HCT116 (cell line): ENCODE data around the gene TCAP. TPM values are rescaled to one million over a fixed set of nuclear protein-coding genes. Genes with fewer than 3 reads are reported as not detected.

Source experiments
- ATAC-seq: fragments of 200-7000 bp; cut with Tn5 transposase; 2 replicates; pipeline ENCODE4 v1.9.1; 2020; ENCODE audit warnings: mild to moderate bottlenecking, moderate library complexity
- BruUV-seq: library from RNA; stranded (reverse); fragments of 400-500 nt; replicated peaks from 2 replicates; lab custom pipeline; 2021; lab: Mats Ljungman, UMichigan
- CTCF ChIA-PET: fragments of 300-600 bp; sonication (Branson Sonifier 250); formaldehyde crosslinking; loops from one replicate; lab custom pipeline; 2021; ENCODE audit warnings: antibody characterized with exemption; lab: Charles Lee
- POLR2A ChIA-PET: fragments of 300-600, 350-600 bp; sonication (Branson Sonifier 250); formaldehyde crosslinking; loops from one replicate; lab custom pipeline; 2021; ENCODE audit warnings: antibody characterized with exemption; lab: Charles Lee
- RAD21 ChIA-PET, 2 experiments: fragments of 300-600 bp; sonication (Branson Sonifier 250); formaldehyde crosslinking; loops; one replicate each; lab custom pipeline; 2023; ENCODE audit warnings: low total read pairs in 2 of 2; ENCODE audit not compliant: uncharacterized antibody in 2 of 2, unreplicated experiment in 2 of 2, low non-redundant PET in 1 of 2; lab: Charles Lee
- DNase-seq: peaks from one replicate; pipeline ENCODE4 v3.0.0-alpha.2; 2010; ENCODE audit warnings: low read depth, low spot score
- H2AFZ ChIP-seq: fragments of 200-600 bp; shearing (Covaris generic), sonication (generic); 2 replicates; pipeline ENCODE4 v1.6.1; 2017; ENCODE audit warnings: low read depth, mixed run types, mixed read lengths, antibody characterized with exemption, low read length; ENCODE audit not compliant: poor library complexity, severe bottlenecking
- H3K27ac ChIP-seq: 2 replicates; pipeline ENCODE4 v1.5.1; 2012; ENCODE audit warnings: low read depth, low read length
- H3K27me3 ChIP-seq: fragments of 200-600 bp; sonication (generic); 2 replicates; pipeline ENCODE4 v1.6.1; 2016; ENCODE audit warnings: mixed run types, low read length, mixed read lengths; ENCODE audit not compliant: insufficient read depth
- H3K36me3 ChIP-seq, 2 experiments: fragments of 200-500 bp in 1 of 2; fragments of 200-600 bp in 1 of 2; sonication (Bioruptor generic) in 1 of 2; sonication (generic) in 1 of 2; 2 replicates each; pipeline versions ENCODE4 v1.5.1 to v1.6.1; 2014 to 2016; ENCODE audit warnings: low read length in 2 of 2, inconsistent platforms in 1 of 2, mixed read lengths in 1 of 2, mixed run types in 1 of 2; ENCODE audit not compliant: insufficient read depth in 2 of 2, control insufficient read depth in 1 of 2
- H3K4me1 ChIP-seq, 2 experiments: fragments of 200-600 bp in 1 of 2; sonication (generic) in 1 of 2; 2 replicates each; pipeline versions ENCODE4 v1.5.1 to v1.6.1; 2012 to 2017; ENCODE audit warnings: low read length in 2 of 2, inconsistent platforms in 1 of 2, mild to moderate bottlenecking in 1 of 2, mixed read lengths in 1 of 2, mixed run types in 1 of 2, moderate library complexity in 1 of 2; ENCODE audit not compliant: insufficient read depth in 2 of 2, control insufficient read depth in 1 of 2
- H3K4me2 ChIP-seq: fragments of 200-600 bp; sonication (generic); 2 replicates; pipeline ENCODE4 v1.6.1; 2017; ENCODE audit warnings: mixed run types, low read length, mixed read lengths
- H3K4me3 ChIP-seq, 2 experiments: fragments of 200-600 bp in 1 of 2; sonication (generic) in 1 of 2; replicated peaks in 1 of 2; 2 replicates each; pipeline ENCODE4 v1.5.1; 2011 to 2016; ENCODE audit warnings: low read length in 2 of 2, control low read depth in 1 of 2, low read depth in 1 of 2, mild to moderate bottlenecking in 1 of 2, mixed read lengths in 1 of 2, mixed run types in 1 of 2
- H3K79me2 ChIP-seq: fragments of 200-600 bp; sonication (generic); 2 replicates; pipeline ENCODE4 v1.6.1; 2017; ENCODE audit warnings: mild to moderate bottlenecking, mixed run types, low read length, moderate library complexity, mixed read lengths; ENCODE audit not compliant: insufficient read depth
- H3K9ac ChIP-seq: fragments of 200-600 bp; sonication (generic); 2 replicates; pipeline ENCODE4 v1.6.1; 2016; ENCODE audit warnings: low read length, mixed read lengths
- H3K9me2 ChIP-seq: fragments of 200-600 bp; sonication (generic), shearing (Covaris generic); 2 replicates; pipeline ENCODE4 v1.6.1; 2017; ENCODE audit warnings: mixed run types, mild to moderate bottlenecking, moderate library complexity; ENCODE audit not compliant: insufficient read depth
- H3K9me3 ChIP-seq, 2 experiments: fragments of 200-500 bp in 1 of 2; fragments of 200-600 bp in 1 of 2; sonication (Bioruptor generic) in 1 of 2; sonication (generic) in 1 of 2; 2 replicates each; pipeline ENCODE4 v1.6.1; 2014 to 2017; ENCODE audit warnings: low read length in 2 of 2, mixed read lengths in 2 of 2, inconsistent platforms in 1 of 2, low read depth in 1 of 2, mild to moderate bottlenecking in 1 of 2, mixed run types in 1 of 2, moderate library complexity in 1 of 2; ENCODE audit not compliant: control insufficient read depth in 1 of 2, insufficient read depth in 1 of 2
- H4K20me1 ChIP-seq: fragments of 200-600 bp; sonication (generic), shearing (Covaris generic); 2 replicates; pipeline ENCODE4 v1.6.1; 2017; ENCODE audit warnings: mixed run types, mild to moderate bottlenecking, moderate library complexity; ENCODE audit not compliant: insufficient read depth
- CBX3 ChIP-seq: IDR thresholded peaks from 2 replicates; pipeline ENCODE4 v1.6.1; 2012; ENCODE audit warnings: low read depth
- CTCF ChIP-seq, 3 experiments: fragments of 200-600 bp in 1 of 3; sonication (generic) in 1 of 3; IDR thresholded peaks in 2 of 3; conservative IDR thresholded peaks in 1 of 3; 2 replicates each; pipeline ENCODE4 v1.5.1; 2012 to 2017; ENCODE audit warnings: low read depth in 2 of 3, low read length in 2 of 3, antibody characterized with exemption in 1 of 3, borderline replicate concordance in 1 of 3, control low read depth in 1 of 3, mild to moderate bottlenecking in 1 of 3, mixed read lengths in 1 of 3, mixed run types in 1 of 3, moderate library complexity in 1 of 3; ENCODE audit not compliant: insufficient read depth in 1 of 3
- EZH2phosphoT487 ChIP-seq: fragments of 200-600 bp; IDR thresholded peaks from 2 replicates; pipeline ENCODE4 v1.6.1; 2018; ENCODE audit warnings: antibody characterized with exemption, borderline replicate concordance
- JUND ChIP-seq: IDR thresholded peaks from 2 replicates; pipeline ENCODE4 v1.6.1; 2012
- MAX ChIP-seq: IDR thresholded peaks from 2 replicates; pipeline ENCODE4 v1.6.1; 2012
- POLR2A ChIP-seq: IDR thresholded peaks from 2 replicates; pipeline ENCODE4 v1.7.0; 2011; ENCODE audit warnings: borderline replicate concordance; ENCODE audit not compliant: insufficient read depth, insufficient read length; ENCODE audit errors: extremely low read depth
- RAD21 ChIP-seq: IDR thresholded peaks from 2 replicates; pipeline ENCODE4 v1.6.1; 2012; ENCODE audit warnings: low read depth, mild to moderate bottlenecking
- REST ChIP-seq: IDR thresholded peaks from 2 replicates; pipeline ENCODE4 v1.6.1; 2012; ENCODE audit warnings: low read depth
- SIN3A ChIP-seq: IDR thresholded peaks from 2 replicates; pipeline ENCODE4 v1.6.1; 2012; ENCODE audit warnings: low read depth
- SP1 ChIP-seq: IDR thresholded peaks from 2 replicates; pipeline ENCODE4 v1.6.1; 2012; ENCODE audit warnings: low read depth
- YY1 ChIP-seq: IDR thresholded peaks from 2 replicates; pipeline ENCODE4 v1.6.1; 2011; ENCODE audit warnings: low read length, low read depth, moderate library complexity, mild to moderate bottlenecking; ENCODE audit not compliant: insufficient replicate concordance; ENCODE audit errors: extremely low read depth
- intact Hi-C: fragments of 100-400 bp; cut with micrococcal nuclease; formaldehyde crosslinking; loops from 2 replicates; pipeline ENCODE4 v1.10.0; 2022
- total RNA-seq: library from RNA; stranded (reverse); gene quantifications from one replicate; pipeline ENCODE4 v1.2.1, GENCODE V29; 2021; ENCODE audit not compliant: unreplicated experiment

TCAP gene
- total RNA-seq, 1 experiment from 2014 or later: 1.5 TPM

- H3K9me3 ChIP-seq: no peaks in the 10 kb centered on the region
- H3K79me2 ChIP-seq: no peaks in the 10 kb centered on the region
- RAD21 ChIA-PET: interaction anchor here (1.0 to 2.7 kb wide), 7 partner anchors 11 to 96 kb away, joined by 3 to 15 read pairs (median 6); no protein-coding TSS in a partner anchor
- H4K20me1 ChIP-seq: no peaks in the 10 kb centered on the region
- TF ChIP-seq SP1: no peak
- TF ChIP-seq MAX: 0 out of 2 replicates have a peak, but pooled peaks have one; percentile 14
- H2AFZ ChIP-seq: peak overlapping the region; percentile 90
- CTCF ChIA-PET: interaction anchor here (1.0 to 8.4 kb wide), 24 partner anchors 9 to 491 kb away, joined by 3 to 157 read pairs (median 9); no protein-coding TSS in a partner anchor
- no peak overlapping the region for H3K27ac ChIP-seq
- POLR2A ChIA-PET: interaction anchor here (1.3 kb wide), 1 partner anchor 9 kb away, joined by 3 read pairs; no protein-coding TSS in a partner anchor
- H3K9ac ChIP-seq: no peak overlapping the region
- H3K4me2 ChIP-seq: peak overlapping the region; percentile 70
- DNase-seq: no peak
- intact Hi-C loops: loop anchor here (1.0 to 5.0 kb wide), 6 partner anchors 50 to 415 kb away; partner anchors contain the start of genes GRB7 and PSMD3
- H3K9me2 ChIP-seq: no peaks in the 10 kb centered on the region
- ATAC-seq: no peak
- no peaks in the 10 kb centered on the region for H3K27me3 ChIP-seq
- no TSS peak for BruUV-seq
- H3K4me3 ChIP-seq: no peak overlapping the region
- peaks cover 14 to 29% of the 10 kb centered on the region in 2 experiments; a peak in 3 of 4 replicates for H3K4me1 ChIP-seq
- no peaks in the 10 kb centered on the region for H3K36me3 ChIP-seq
These were observed 42.7 kb upstream of the TCAP start for GRCh38 chr17:39622380-39623006.

GRCh38 chr17:39623356-39623950 is 41.7 kb upstream of the TCAP start:
- ChIA-PET CTCF (interaction anchor here (0.6 to 8.4 kb wide), 23 partner anchors 8 to 639 kb away, joined by 3 to 157 read pairs (median 6); partner anchors contain the start of genes MIEN1, PGAP3, RPL19 and STARD3), RAD21 (interaction anchor here (0.6 to 2.0 kb wide), 8 partner anchors 9 to 129 kb away, joined by 3 to 15 read pairs (median 4); no protein-coding TSS in a partner anchor), POLR2A (interaction anchor here (0.6 kb wide), 1 partner anchor 116 kb away, joined by 3 read pairs; no protein-coding TSS in a partner anchor)
- Histone ChIP-seq H3K9me2 (no peaks in the 10 kb centered on the region), H4K20me1 (no peaks in the 10 kb centered on the region), H3K9me3 (no peaks in the 10 kb centered on the region), H3K27me3 (no peaks in the 10 kb centered on the region), H3K79me2 (no peaks in the 10 kb centered on the region), H3K27ac (no peak overlapping the region), H3K36me3 (no peaks in the 10 kb centered on the region), H3K4me1 (peaks cover 11 to 22% of the 10 kb centered on the region in 2 experiments; a peak in 3 of 4 replicates), H3K9ac (peak overlapping the region; percentile 28; the same call in 1 of the 2 replicates), H3K4me3 (no peak overlapping the region), H3K4me2 (peak overlapping the region; percentile 47), H2AFZ (peak overlapping the region; percentile 65)
- DNase-seq (no peak), ATAC-seq (peak; percentile 80)
- intact Hi-C loops: loop anchor here (1.0 to 5.0 kb wide), 4 partner anchors 75 to 416 kb away; partner anchors contain the start of genes GRB7 and PSMD3
- BruUV-seq: no TSS peak
- TF ChIP-seq JUND: no peak
- TF ChIP-seq CBX3: no peak
- TF ChIP-seq POLR2A: peak; percentile 57
- TF ChIP-seq EZH2phosphoT487: no peak
- TF ChIP-seq SIN3A: no peak
- TF ChIP-seq YY1: peak; percentile 10
- TF ChIP-seq CTCF (IDR thresholded peaks at IDR 0.05 in 2 of 3, conservative IDR thresholded peaks at IDR 0.05 in 1 of 3; ENCODE audit: borderline replicate concordance in 1 of 3, insufficient read depth in 1 of 3, low read depth in 2 of 3, low read length in 2 of 3): peak; percentile 90 to 94 (median 92)
- TF ChIP-seq REST: no peak
- TF ChIP-seq RAD21: peak; percentile 84
